Peyer's patch (tissue), 4 donors: ENCODE data around the gene KSR2. TPM values are rescaled to one million over a fixed set of nuclear protein-coding genes. Genes with fewer than 3 reads are reported as not detected.
"Not testable (repeated sequence)": the region's sequence is repeated elsewhere in the genome, so short reads cannot be mapped to it uniquely, and the experiment has no call there.

ENCODE experiments used
- DNase-seq, 3 donors: peaks; one replicate each; pipeline ENCODE4 v3.0.0-alpha.2; 2017 to 2019
- H3K27ac ChIP-seq, 4 donors: fragments of 200-600 bp; sonication (generic); one replicate each; pipeline ENCODE4 v1.5.1; 2016 to 2019
- H3K27me3 ChIP-seq, 2 donors: fragments of 200-600 bp; sonication (generic); one replicate each; pipeline ENCODE4 v1.5.1; 2019
- H3K36me3 ChIP-seq, 3 donors: fragments of 200-600 bp; sonication (generic); one replicate each; pipeline ENCODE4 v1.5.1; 2016 to 2019
- H3K4me1 ChIP-seq, 4 donors: fragments of 200-600 bp; sonication (generic); one replicate each; pipeline ENCODE4 v1.5.1; 2016 to 2019
- H3K4me3 ChIP-seq, 4 donors: fragments of 200-600 bp; sonication (generic); 1 replicate in 3 of 4; 2 replicates in 1 of 4; pipeline ENCODE4 v1.5.1; 2016 to 2019; ENCODE audit warnings: mild to moderate bottlenecking in 1 of 4
- H3K9me3 ChIP-seq, 4 donors: fragments of 200-600 bp; sonication (generic); one replicate each; pipeline ENCODE4 v1.5.1; 2016 to 2019; ENCODE audit warnings: mild to moderate bottlenecking in 1 of 4
- POLR2A ChIP-seq, 2 donors: fragments of 450-650 bp; IDR thresholded peaks; one replicate each; pipeline ENCODE4 v1.5.1; 2017; ENCODE audit warnings: antibody characterized with exemption in 2 of 2, mild to moderate bottlenecking in 2 of 2, moderate library complexity in 2 of 2
- total RNA-seq, 4 donors: library from RNA; depleted of rRNA; stranded (reverse); fragments of >200 nt; gene quantifications; one replicate each; pipeline ENCODE4 v1.1.0, GENCODE V29; 2016
- TF ChIP-seq, protein P1 (sequence below), 6 experiments: fragments of 450-650 bp in 4 of 6; fragments of 200-600 bp in 2 of 6; sonication (generic) in 1 of 6; IDR thresholded peaks; one replicate each; pipeline ENCODE4 v1.5.1; 2017 to 2019; ENCODE audit warnings: antibody characterized with exemption in 6 of 6, mild to moderate bottlenecking in 3 of 6, moderate library complexity in 1 of 6

The KSR2 gene
- total RNA-seq, 4 donors from 2014 or later: 0.27 to 0.53 (median 0.28) TPM; not detected in 1

DNA sequence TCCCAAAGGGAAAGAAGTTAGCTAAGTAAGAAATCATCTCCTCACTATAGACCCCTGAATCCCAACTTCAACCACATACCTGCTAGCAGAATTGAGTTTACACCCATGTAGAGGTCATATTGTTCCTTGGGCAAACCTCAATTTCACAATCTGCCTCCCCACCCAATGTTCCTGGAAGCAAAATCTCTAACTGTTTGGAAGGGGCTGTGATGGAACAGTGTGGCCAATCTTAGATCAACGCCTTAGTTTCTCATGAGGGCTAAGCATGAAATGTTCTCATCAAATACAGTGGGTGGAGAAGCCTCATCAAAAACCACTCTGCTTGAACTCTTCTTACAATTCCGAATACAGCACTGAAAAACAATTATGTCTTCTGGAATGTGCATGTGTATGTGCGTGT is 323.3 kb downstream of the KSR2 start:
- H3K27ac ChIP-seq: no peak overlapping the region
- no peaks in the 10 kb centered on the region for H3K36me3 ChIP-seq
- no peaks in the 10 kb centered on the region for H3K9me3 ChIP-seq
- H3K27me3 ChIP-seq: no peaks in the 10 kb centered on the region
- DNase-seq: no peak
- TF ChIP-seq, protein P1, sequence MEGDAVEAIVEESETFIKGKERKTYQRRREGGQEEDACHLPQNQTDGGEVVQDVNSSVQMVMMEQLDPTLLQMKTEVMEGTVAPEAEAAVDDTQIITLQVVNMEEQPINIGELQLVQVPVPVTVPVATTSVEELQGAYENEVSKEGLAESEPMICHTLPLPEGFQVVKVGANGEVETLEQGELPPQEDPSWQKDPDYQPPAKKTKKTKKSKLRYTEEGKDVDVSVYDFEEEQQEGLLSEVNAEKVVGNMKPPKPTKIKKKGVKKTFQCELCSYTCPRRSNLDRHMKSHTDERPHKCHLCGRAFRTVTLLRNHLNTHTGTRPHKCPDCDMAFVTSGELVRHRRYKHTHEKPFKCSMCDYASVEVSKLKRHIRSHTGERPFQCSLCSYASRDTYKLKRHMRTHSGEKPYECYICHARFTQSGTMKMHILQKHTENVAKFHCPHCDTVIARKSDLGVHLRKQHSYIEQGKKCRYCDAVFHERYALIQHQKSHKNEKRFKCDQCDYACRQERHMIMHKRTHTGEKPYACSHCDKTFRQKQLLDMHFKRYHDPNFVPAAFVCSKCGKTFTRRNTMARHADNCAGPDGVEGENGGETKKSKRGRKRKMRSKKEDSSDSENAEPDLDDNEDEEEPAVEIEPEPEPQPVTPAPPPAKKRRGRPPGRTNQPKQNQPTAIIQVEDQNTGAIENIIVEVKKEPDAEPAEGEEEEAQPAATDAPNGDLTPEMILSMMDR (IDR thresholded peaks at IDR 0.05): no peak
- no peak for TF ChIP-seq POLR2A (IDR thresholded peaks at IDR 0.05)
- H3K4me1 ChIP-seq: no peaks in the 10 kb centered on the region
- no peak overlapping the region for H3K4me3 ChIP-seq

DNA sequence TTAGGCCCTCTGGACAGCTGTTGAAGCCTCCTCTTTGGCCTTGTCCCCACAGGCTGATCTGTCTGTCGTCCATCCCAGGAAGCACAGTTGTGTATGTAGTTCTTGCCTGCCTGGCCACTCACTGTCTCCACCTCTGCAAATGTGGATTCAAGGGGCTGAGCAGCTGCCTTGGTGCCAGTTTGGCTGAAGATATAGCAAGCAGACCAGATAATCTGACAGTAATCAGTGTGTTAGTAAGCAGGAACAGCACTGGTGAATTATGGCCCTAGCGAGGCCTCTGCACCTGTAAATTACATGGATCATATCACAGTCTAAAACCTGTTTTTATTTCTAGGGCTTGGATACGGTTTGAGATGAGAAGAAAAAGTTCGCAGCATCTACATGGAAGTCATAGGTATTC is 324.8 kb downstream of the KSR2 start:
- DNase-seq: no peak
- Histone ChIP-seq H3K36me3 (no peaks in the 10 kb centered on the region), H3K27ac (no peak overlapping the region), H3K4me1 (no peaks in the 10 kb centered on the region), H3K9me3 (no peaks in the 10 kb centered on the region), H3K4me3 (no peak overlapping the region), H3K27me3 (no peaks in the 10 kb centered on the region)
- no peak for TF ChIP-seq POLR2A (IDR thresholded peaks at IDR 0.05)
- TF ChIP-seq, protein P1 (IDR thresholded peaks at IDR 0.05): no peak

DNA sequence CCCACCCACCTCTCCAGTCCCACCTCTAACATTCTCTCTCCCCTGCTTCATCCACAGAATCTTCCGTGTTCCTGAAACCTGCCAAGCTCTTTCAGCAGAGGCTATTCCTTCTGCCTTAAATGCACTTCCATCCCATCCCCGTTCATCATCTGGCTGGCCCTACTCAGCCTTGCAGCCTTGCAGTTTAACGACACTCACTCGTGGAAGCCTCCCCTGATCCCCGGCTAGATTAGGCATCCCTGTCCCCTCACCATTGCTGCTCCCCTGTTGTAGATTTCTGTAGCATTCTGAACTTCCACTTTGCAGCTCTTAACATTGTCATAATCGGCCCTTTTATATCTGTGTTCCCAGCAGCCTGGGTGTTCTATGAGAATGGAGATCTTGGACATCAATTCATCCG is 326.9 kb downstream of the KSR2 start:
- Histone ChIP-seq H3K4me1 (no peaks in the 10 kb centered on the region), H3K27me3 (no peaks in the 10 kb centered on the region), H3K9me3 (peaks cover 0 to 4% (median 0%) of the 10 kb centered on the region in 4 donors), H3K27ac (no peak overlapping the region), H3K36me3 (no peaks in the 10 kb centered on the region), H3K4me3 (no peak overlapping the region)
- no peak for DNase-seq
- TF ChIP-seq POLR2A (IDR thresholded peaks at IDR 0.05): no peak
- TF ChIP-seq, protein P1 (IDR thresholded peaks at IDR 0.05): no peak

DNA sequence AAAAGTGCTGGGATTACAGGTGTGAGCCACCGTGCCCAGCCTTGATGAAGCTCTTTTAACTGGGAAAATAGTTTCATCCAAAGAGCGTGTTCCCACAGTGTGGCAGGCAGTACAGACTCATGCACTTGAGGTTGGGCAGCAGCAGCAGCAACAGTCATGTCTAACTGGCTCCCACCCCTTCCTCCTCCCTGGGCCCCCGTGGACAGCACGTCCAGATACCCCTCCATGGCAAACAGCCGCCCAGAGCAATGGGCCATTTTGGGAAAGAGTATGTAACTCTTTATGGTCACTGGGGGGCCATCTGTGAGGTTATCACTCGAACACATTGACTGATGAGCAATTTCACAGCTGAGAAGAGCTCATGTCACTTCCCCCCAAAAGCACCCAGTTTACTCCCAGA is 328.3 kb downstream of the KSR2 start:
- no peak overlapping the region for H3K4me3 ChIP-seq
- no peaks in the 10 kb centered on the region for H3K4me1 ChIP-seq
- no peak overlapping the region for H3K27ac ChIP-seq
- TF ChIP-seq, protein P1 (IDR thresholded peaks at IDR 0.05): no peak
- no peak for TF ChIP-seq POLR2A (IDR thresholded peaks at IDR 0.05)
- peaks cover 0 to 4% (median 0%) of the 10 kb centered on the region in 4 donors for H3K9me3 ChIP-seq
- no peaks in the 10 kb centered on the region for H3K36me3 ChIP-seq
- DNase-seq: no peak
- H3K27me3 ChIP-seq: no peaks in the 10 kb centered on the region

DNA sequence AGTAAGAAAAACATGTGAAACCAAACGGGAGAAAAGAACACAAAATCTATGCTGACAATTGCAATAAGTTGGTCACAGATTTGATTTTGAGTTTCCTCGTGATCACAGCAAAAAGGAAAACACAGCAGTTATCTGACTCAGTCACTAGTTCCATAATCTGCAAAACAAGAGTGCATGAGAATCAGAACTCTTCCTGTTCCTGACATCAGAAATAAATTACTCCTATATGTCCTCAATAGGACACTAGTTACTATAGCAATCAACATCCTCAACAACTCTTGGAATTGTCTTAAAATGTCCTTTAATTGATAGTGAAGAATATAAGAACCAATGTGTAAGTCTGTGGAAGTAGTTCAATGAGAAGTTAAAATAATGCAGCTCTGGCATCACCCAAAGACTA is 339.3 kb downstream of the KSR2 start:
- no peak for DNase-seq
- no peaks in the 10 kb centered on the region for H3K36me3 ChIP-seq
- no peak overlapping the region for H3K4me3 ChIP-seq
- H3K27ac ChIP-seq: no peak overlapping the region
- H3K9me3 ChIP-seq: no peaks in the 10 kb centered on the region
- H3K4me1 ChIP-seq: no peaks in the 10 kb centered on the region
- H3K27me3 ChIP-seq: no peaks in the 10 kb centered on the region
- no peak for TF ChIP-seq POLR2A (IDR thresholded peaks at IDR 0.05)
- TF ChIP-seq, protein P1 (IDR thresholded peaks at IDR 0.05): no peak

DNA sequence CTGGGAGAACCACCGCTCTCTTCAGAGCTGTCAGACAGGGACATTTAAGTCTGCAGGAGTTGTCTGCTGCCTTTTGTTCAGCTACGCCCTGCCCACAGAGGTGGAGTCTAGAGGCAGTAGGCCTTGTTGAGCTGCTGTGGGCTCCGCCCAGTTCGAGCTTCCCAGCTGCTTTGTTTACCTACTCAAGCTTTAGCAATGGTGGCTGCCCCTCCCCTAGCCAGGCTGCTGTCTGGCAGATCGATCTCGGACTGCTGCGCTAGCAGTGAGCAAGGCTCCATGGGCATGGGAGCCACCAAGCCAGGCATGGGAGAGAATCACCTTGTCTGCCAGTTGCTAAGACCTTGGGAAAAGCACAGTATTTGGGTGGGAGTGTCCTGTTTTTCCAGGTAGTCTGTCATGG is 340.1 kb downstream of the KSR2 start:
- H3K27me3 ChIP-seq, H3K4me1 ChIP-seq, H3K27ac ChIP-seq, H3K4me3 ChIP-seq, H3K36me3 ChIP-seq, DNase-seq, H3K9me3 ChIP-seq: not testable (repeated sequence)
